GM21529 (cell line): ENCODE data around the gene ATOH8.

Experiments used
- ATAC-seq: cut with Tn5 transposase; IDR thresholded peaks from one replicate; pipeline ENCODE4 v1.9.1; 2021; ENCODE audit not compliant: unreplicated experiment

Gene ATOH8

DNA sequence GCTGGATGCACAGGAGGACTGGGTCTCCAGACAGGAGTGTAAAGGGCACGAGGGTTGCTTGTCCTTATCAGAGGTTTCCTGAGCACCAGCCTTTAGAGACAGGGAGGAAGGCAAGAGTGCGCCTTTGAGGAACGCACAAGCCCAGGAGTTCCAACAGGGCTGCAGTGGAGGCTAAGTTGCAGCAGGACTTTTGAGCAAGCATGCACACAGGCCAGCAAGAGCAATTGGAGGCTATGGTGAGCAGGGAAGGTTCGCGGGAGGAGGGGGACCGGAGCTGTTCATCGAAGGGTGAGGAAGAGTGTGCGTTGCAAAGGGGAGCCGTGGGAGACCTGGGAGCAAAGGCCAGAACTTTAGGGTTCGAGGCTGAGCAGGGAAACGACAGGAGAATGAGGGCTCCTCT lies 2.2 kb upstream of the ATOH8 start:
- ATAC-seq: no peak

DNA sequence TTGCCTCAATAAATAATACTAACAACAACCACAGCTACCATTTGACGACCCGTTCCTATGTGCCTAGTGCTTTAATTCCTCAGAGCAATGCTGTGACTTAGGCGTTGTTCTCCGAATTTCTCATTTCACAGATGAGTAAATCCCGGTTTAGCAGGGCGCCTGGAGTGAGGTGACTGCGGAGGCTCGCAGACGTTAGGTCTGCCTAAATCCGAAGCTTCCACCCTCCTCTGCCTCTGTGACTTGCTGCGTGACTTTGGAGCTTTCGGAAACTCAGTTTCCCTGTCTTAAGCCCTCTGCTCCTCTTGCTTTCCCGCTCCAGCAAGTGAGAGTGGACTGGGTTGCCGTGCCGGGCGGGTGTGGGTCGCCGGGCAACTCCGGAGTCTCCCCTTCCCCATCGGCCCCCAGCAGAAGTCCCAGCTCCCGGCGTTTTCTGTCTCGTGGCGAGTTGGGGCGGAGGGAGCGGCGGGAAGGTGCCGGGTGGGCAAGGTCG lies 711 bp upstream of the ATOH8 start:
- ATAC-seq: no peak

DNA sequence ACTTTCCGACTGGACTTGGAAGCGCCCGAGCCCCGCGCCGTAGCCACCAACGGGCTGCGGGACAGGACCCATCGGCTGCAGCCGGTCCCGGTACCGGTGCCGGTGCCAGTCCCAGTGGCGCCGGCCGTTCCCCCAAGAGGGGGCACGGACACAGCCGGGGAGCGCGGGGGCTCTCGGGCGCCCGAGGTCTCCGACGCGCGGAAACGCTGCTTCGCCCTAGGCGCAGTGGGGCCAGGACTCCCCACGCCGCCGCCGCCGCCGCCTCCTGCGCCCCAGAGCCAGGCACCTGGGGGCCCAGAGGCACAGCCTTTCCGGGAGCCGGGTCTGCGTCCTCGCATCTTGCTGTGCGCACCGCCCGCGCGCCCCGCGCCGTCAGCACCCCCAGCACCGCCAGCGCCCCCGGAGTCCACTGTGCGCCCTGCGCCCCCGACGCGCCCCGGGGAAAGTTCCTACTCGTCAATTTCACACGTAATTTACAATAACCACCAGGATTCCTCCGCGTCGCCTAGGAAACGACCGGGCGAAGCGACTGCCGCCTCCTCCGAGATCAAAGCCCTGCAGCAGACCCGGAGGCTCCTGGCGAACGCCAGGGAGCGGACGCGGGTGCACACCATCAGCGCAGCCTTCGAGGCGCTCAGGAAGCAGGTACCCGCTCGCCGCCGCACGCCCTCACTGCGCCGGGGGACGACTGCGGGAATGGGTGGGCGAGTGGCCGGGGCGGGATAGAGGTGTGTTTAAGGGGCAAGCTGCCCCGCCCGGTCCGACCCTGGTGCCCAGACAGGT lies 713 bp downstream of the ATOH8 start:
- no peak for ATAC-seq

DNA sequence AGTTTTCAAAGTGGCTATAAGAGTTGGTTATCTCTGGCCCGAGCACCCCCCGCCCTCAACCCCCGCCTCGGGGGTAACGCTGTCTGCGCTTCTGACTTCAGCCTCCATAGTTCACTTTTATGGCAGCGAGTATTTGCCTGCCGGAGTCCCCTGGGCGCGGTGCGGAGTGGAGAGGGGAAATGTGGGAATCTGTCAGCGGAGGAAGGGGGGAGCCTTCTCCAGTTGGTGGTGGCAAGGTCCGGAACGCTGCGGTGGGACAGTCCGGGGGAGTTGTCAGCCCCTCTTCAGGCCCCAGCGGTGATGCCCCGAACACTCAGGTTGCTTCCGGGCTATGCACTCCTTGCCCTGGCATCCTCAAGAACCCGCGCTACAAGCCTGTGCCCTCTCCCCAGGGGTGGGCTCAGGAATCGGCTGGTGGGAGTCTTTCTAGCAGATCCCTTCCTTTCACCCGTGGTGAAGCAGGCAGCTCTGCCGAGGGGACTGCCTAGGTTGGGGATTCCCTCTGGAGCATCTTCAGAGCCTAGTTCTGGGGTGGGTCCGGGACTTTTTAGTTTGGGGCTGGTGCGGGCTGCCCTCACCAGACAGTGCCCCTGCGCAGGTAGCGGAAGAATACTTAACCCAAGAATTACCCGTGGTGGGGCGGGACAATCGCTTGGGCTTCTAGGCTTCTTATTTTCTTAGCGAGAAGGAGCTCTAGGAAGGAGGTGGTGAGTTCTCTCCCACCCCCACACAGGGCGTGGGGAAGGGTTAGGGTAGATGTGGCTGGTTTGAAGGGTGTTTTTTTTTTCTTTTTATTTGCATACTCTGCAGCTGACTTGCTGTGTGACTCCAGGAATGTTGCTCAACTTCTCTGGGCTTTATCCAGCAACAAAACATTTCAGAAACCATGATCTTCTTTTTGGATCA lies 1.6 kb downstream of the ATOH8 start:
- ATAC-seq: no peak

DNA sequence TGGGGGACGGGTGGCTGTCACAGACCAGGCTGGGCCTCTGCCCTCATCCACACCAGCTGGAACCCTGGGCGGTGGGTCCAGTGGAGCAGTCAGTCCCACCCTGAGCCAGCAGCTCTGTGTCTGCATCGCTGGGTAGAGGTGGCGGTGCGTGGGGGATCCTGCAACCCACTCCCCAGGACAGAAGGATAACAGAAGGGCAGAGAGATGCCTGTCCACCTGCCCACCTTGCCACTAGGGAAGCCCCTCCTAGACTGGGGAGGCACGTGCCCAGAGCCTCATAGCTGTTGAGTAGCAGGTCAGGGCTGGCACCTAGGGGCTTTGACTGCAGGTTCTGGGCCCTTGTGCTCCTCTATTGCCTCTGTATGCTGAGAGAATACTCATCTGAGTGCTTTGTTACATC lies 2.4 kb downstream of the ATOH8 start:
- ATAC-seq: no peak

DNA sequence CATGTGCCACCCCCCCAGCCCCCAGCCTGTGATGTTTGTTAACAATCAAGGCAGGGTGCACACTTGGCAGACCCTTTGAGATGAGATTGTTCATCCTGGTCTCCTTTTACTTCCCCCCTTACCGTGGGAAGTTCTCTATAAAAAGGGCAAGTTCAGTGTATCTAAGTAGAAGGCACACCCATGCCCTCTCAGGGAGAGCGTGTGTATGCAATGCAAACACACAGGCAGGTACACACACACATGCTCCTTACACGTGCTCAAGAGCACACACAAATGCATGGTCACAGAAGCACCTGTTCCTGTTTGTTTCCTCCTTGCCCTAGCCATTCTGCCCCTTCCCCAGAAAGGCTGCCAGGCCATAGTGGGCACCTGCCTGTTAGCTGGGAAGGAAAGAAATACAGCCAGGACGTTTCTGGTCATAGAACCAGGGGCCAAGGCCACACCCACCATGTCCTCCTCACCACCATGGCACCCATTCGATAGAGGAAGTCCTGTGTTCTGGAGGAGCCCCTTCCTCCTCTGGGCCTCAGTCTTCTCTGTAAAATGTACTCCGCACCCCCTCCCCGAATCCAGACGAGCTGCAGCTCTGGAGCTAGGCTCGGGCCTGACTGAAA lies 3.1 kb downstream of the ATOH8 start:
- no peak for ATAC-seq

GRCh38 chr2:85757860-85758259 lies 4.1 kb downstream of the ATOH8 start:
- ATAC-seq: no peak

- ATAC-seq: no peak
Observed at GRCh38 chr2:85758361-85759256, 4.8 kb downstream of the ATOH8 start.

DNA sequence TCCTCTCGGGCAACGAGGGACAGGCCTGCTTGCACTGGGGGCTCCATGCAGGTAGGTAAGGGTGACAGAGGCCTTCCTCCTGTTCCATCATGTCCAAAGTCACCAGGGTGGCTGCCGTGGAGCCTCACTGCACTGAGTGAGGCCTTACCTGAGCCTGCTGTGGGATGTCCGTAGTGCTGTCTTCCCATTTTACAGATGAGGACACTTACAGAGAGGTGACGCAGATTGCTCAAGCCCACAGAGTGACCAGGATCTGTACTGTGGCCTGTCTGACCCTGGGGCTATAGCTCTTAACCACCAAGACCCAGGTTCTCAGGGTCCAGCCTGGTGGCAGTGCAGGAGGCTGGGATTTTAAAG lies 5.4 kb downstream of the ATOH8 start:
- ATAC-seq: no peak

- ATAC-seq: no peak
Observed at GRCh38 chr2:85760371-85760770, 6.6 kb downstream of the ATOH8 start.

GRCh38 chr2:85760872-85761271 lies 7.1 kb downstream of the ATOH8 start:
- ATAC-seq: no peak

- no peak for ATAC-seq
Observed at GRCh38 chr2:85761512-85761944, 7.7 kb downstream of the ATOH8 start.

DNA sequence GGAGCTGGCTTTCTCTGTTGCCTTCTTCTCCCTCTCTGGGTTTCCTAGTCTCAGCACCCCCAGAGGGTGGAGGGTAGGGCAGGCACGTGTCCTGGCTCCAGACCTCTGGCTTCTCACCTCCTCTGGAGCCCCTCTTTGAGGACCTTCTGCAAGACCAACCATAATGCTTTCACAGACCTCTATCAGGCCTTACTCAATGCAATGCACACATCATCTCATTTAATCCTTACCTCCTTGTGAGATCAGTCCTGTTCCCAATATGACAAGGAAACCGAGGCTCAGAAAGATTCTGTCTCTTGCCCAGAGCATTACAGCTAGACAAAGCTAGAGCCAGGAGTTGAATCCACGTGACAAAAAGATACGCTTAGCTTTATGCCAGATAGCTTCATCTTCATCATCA lies 8.2 kb downstream of the ATOH8 start:
- ATAC-seq: no peak

GRCh38 chr2:85763132-85763531 lies 9.3 kb downstream of the ATOH8 start:
- no peak for ATAC-seq

DNA sequence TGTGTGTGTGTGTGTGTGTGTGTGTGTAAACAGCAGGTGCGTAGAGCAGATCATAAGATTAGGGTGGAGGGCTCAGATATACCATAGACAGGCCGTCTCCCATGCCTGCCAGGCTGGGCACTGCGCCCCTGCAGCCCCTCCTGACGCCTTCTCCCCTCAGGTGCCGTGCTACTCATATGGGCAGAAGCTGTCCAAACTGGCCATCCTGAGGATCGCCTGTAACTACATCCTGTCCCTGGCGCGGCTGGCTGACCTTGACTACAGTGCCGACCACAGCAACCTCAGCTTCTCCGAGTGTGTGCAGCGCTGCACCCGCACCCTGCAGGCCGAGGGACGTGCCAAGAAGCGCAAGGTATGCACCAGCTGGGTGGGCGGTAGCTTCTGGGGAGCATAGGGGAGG lies 10.0 kb downstream of the ATOH8 start:
- ATAC-seq: no peak

DNA sequence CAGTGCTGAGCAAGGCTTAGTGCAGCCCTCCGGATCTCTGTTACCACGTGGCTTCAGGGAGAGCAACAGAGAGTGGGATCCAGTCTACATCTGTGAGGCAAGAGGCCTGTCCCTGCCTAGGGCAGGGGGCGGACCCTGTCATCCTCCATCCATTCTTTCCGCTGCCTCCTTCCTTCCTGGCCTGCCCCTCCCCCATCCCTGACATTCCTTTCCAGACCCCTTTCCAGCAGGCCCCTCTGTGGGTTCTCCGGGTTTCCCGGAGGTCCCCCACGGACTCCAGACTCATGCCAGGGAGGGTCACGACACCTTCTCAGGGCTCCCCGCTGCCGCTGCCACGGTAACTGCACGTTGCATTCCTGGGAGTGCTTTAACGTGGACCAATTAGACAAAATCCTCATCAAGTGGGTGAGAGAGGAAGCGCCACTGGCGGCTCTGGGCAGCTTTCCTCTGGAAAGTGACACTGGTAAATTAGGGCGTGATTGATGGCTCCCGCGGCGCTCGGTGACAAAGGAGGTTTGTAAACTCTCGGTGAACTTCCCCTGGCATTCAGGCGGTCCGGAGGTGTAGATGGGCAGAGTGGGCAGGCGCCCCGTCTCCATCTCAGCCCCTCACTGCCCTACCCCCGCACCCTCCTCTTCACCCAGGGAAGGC lies 11.4 kb downstream of the ATOH8 start:
- ATAC-seq: no peak

DNA sequence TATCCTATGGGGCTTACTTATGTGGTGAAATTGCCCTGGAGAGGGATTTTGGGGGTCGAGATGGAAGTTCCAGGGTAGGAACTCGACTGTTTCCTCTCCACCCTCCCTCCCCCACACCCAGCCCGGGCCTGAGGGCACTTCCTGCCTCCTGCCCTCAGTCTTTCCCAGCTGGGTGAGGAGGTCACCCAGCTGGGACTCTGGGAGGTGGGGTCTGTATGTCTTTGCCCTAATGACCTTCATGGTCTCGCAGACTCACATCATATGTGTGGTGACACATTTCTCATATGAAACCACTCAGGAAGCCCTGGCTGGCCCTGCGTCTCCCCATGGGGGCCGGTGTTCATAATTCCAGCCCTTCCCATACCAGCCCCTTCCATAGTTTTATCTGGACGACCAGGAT lies 12.4 kb downstream of the ATOH8 start:
- no peak for ATAC-seq

GRCh38 chr2:85767803-85768665 lies 14.2 kb downstream of the ATOH8 start:
- ATAC-seq: no peak

- no peak for ATAC-seq
Observed at GRCh38 chr2:85768713-85769112, 14.9 kb downstream of the ATOH8 start.
